HG03575 (cell line): ENCODE measurements around the gene LCE5A.
"Not testable (repeated sequence)": the region's sequence is repeated elsewhere in the genome, so short reads cannot be mapped to it uniquely, and the experiment has no call there.

ENCODE experiments used
- ATAC-seq: cut with Tn5 transposase; IDR thresholded peaks from one replicate; pipeline ENCODE4 v1.9.1; 2021; ENCODE audit not compliant: unreplicated experiment, insufficient number of reproducible peaks, low FRiP score; ENCODE audit errors: extremely low read depth

LCE5A gene

GRCh38 chr1:152514715-152515433, 4.3 kb downstream of the LCE5A start:
- no peak for ATAC-seq

GRCh38 chr1:152515434-152515783, 4.8 kb downstream of the LCE5A start:
- ATAC-seq = no peak

GRCh38 chr1:152516082-152516481, 5.5 kb downstream of the LCE5A start:
- no peak for ATAC-seq

- no peak for ATAC-seq
Measured at GRCh38 chr1:152517237-152517811, 6.7 kb downstream of the LCE5A start.

GRCh38 chr1:152519851-152520250, 9.2 kb downstream of the LCE5A start:
- ATAC-seq = no peak

- no peak for ATAC-seq
Measured at GRCh38 chr1:152520561-152521090, 10.0 kb downstream of the LCE5A start.

- ATAC-seq = no peak
Measured at GRCh38 chr1:152525080-152525641, 14.6 kb downstream of the LCE5A start.

GRCh38 chr1:152533327-152533938, 22.8 kb downstream of the LCE5A start:
- no peak for ATAC-seq

GRCh38 chr1:152535774-152536173, 25.2 kb downstream of the LCE5A start:
- no peak for ATAC-seq

GRCh38 chr1:152537496-152537895, 26.9 kb downstream of the LCE5A start:
- no peak for ATAC-seq

GRCh38 chr1:152539901-152540300, 29.3 kb downstream of the LCE5A start:
- no peak for ATAC-seq

GRCh38 chr1:152543820-152544219, 33.2 kb downstream of the LCE5A start:
- no peak for ATAC-seq

- no peak for ATAC-seq
Measured at GRCh38 chr1:152546704-152547103, 36.1 kb downstream of the LCE5A start.

- not testable (repeated sequence) for ATAC-seq
Measured at GRCh38 chr1:152548358-152548757, 37.8 kb downstream of the LCE5A start.
